CD4-positive, alpha-beta T cell treated with Interferon alpha-2 for 1 hour (primary cell): ENCODE data around the gene TPST1.
A peak's percentile ranks its signal among the peaks of the same experiment; 100 is the strongest.

Experiments used
- DNase-seq, 2 donors: peaks; one replicate each; pipeline ENCODE4 v3.0.0-alpha.2; 2020 to 2022

TPST1 gene

GRCh38 chr7:66239467-66239856 is 34.3 kb downstream of the TPST1 start:
- no peak for DNase-seq

DNA sequence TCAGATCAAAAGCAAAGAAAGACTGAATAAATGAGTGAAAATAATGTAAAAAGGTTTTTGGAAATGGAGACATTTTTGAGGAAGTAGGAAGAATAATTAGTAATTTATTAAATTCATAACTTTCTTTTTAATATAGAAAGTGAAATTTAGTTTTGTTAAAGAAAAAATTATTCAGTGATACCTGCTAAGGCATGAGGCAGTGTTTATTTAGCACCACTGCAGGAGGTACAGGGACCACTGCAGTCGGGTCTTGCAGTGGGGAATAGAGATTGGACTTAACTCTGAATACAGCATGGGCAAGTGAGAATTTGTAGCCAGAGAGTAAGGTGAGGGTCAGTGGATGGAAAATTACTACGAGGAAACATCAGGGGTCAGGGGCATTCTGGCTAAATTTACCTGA is 39.9 kb downstream of the TPST1 start:
- no peak for DNase-seq

GRCh38 chr7:66246554-66247171 is 41.5 kb downstream of the TPST1 start:
- DNase-seq: no peak

DNA sequence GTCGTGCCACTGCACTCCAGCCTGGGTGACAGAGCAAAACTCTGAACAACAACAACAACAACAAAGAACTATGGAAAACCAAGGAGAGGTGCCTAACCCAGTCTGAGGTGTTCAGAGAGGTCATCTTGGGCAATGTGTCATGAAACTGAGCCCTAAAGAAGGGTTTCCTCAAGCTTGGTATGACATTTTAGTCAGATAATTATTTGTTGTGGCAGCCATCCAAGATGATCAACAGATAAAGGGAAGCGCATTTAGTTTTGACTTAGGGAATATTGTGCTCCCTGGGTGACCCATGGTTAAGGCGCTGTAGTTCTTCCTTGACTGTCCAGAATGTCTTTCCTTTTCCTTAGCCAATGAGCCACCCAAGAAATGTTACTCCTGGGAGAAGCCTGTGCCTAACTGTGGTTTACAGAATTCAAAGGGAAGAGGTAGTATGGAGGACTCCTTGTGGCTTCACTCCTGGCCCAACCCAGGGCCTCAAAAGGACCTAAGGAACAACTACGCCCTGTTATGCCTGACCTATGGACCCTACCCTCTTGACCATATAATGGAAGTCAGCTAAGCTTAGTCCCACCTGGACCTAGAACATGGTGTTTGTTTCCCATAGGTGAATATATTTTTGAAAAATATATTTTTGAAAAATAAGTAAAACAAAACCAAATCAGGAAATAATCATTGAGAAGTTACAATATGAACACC is 42.4 kb downstream of the TPST1 start:
- no peak for DNase-seq

- no peak for DNase-seq
Observed at GRCh38 chr7:66250711-66251110, 45.6 kb downstream of the TPST1 start.

DNA sequence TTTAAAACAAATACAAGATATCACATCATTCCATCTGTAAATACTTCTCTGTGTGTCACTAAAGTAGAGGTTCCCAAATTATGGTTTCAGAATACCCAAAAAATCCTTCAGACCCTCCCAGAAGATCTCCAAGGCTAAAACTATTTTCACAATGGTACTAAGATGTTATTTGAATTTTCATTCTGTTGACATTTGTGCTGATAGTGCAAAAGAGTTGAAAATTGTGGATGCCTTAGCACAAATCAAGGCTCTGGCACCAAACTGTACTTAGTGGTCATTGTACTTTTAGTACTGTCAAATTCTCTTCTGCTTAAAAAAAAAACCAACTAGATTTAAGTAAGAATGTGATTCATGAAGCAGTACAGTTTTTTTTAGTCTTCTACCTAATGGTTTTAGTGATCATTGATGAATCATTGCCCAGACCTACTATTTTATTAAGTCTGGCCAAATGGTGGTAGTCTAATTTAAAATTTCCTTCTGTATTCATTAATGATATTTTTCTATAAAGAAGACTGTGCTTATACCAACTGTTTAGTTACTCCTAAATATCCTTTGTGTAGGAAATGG is 50.5 kb downstream of the TPST1 start:
- no peak for DNase-seq

DNA sequence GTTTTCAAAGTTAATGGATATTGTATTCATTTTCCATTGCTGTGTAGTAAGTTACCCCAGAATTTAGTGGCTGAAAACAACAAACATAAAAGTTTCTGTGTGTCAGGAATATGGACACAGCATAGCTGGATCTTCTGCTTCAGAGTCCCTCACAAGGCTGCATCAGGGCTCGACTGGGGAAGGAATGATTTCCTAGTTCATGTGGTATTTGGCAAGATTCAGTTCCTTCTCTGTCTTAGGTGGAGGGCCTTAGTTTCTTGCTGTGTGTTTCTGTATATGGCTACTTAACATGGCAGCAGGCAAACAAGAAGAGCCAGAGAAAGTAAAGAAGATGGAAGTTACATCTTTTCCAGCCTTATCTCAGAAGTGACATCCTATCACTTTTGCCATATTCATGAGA is 51.1 kb downstream of the TPST1 start:
- DNase-seq: no peak

DNA sequence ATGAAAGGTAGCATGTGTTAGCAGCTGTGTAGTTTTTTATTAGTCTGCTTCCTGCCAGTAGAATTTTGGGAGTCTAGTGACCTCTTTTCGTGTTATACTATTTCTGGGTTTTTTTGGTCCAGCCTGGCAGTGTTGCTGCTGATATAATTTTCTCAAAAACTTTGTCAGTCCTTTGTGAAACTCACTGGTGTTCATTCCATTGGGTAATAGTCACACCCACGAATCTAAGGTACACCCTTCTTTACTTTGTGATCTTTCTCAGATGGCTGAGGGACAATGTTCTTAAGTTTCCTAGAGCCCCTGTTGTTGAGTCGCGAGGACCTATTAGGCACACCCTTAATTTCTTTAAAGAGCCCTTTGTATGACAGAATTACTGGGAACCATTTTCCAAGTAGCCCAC is 52.3 kb downstream of the TPST1 start:
- no peak for DNase-seq

- no peak for DNase-seq
Observed at GRCh38 chr7:66258409-66258808, 53.3 kb downstream of the TPST1 start.

GRCh38 chr7:66261941-66262340 is 56.8 kb downstream of the TPST1 start:
- DNase-seq: no peak

DNA sequence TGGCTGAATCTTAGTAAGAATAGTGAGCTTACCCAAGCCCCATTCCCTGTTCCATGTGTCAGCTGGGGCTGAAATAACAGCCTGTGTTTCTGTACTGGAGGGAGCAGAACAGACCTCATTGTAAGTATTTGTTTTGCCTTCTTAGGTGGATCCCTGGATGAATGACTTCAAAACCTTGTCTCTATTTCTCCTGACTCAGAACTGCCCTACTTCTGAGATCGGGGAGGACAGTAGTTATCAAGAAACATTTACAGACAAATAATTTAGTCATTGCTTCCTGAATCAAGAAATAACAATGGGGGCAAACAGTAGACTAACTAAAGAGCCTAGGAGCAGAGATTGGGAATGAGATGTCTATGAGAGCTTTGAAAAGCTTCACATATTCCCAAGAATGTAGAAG is 58.8 kb downstream of the TPST1 start:
- no peak for DNase-seq

DNA sequence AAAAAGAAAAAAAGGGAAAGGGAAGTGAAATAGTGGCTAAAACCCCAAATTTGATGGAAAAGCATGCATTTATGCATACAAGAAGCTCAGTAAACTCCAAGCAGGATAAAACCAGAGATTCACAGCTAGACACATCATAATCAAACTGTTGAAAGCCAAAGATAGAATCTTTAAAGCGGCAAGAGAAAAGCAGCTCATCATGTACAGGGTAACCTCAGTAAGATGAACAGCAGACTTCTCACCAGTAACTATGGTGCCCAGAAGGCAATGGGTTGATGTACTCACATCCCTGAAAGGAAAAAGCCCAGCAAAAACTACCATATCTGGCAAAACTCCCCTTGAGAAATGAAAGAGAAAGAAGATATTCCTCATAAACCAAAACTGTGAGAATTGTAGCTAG is 60.4 kb downstream of the TPST1 start:
- peak in 1 of 2 donors; percentile 3 for DNase-seq

DNA sequence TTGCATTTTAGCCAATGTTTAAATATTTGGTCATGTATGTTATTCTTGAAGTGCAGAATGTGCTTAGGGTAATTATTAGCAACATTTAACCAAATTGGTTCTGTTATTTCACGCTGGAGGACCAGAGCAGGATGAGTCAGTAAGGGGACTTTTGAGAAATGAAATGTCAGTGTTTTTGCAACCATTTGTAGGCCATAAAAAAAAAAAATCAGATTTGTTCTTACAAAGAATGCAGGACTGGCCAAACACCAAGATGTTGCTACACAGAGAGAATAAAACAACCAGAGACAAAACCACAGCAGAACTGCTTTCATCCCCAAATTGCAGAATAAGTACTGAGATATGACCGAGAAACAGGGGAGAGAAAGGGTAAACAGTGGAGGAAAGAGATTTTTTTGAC is 62.1 kb downstream of the TPST1 start:
- no peak for DNase-seq

DNA sequence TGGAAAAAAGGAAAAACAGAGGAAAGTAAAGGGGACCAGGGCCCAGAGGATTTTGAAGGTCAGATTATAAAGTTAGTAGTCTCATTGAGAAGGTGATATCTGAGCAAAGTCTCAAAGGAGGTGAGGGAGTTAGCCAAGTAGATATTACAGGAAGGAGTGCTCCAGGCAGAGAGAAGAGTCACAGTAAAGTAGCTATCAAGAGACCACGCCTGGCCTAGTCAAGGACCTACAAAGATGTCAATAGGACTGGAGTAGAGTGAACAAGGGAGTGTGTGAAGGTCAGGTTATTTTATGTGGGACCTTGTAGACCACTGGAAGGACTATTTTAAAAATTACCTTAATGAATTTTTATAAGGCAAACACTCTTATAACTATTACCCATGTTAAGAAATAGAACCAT is 64.8 kb downstream of the TPST1 start:
- DNase-seq: no peak

DNA sequence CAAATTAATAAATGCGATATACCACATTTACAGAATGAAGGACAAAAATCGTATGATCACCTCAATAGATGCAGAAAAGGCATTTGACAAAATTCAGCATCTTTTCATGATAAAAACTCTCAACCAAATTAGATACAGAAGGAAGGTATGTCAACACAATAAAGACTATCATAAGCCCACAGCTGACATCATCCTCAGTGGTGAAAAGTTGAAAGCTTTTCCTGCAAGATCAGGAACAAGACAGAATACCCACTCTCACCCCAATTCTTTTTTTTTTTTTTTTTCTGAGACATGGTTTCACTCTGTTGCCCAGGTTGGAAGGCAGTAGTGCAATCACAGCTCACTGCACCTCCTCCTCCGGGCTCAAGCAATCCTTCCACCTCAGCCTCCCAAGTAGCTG is 67.2 kb downstream of the TPST1 start:
- DNase-seq: no peak

- no peak for DNase-seq
Observed at GRCh38 chr7:66276363-66276762, 71.2 kb downstream of the TPST1 start.

DNA sequence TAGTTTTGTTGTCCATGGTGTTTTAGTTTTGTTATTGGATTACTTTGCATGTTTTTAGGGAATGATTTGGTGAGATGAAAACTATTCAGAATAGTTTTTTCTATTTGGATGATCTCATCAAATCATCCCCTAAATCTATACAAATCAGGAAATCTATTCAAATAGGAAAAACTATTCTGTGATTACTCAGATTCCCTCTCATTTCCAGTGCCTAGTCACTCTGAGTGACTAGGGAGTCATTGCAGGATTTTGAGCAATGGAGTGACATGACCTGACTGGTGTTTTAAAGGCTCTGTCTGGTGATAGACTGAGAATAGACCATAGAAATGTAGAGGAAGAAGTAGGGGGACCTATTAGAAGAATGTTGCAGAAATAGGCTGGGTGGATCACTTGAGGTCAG is 72.4 kb downstream of the TPST1 start:
- DNase-seq: no peak

DNA sequence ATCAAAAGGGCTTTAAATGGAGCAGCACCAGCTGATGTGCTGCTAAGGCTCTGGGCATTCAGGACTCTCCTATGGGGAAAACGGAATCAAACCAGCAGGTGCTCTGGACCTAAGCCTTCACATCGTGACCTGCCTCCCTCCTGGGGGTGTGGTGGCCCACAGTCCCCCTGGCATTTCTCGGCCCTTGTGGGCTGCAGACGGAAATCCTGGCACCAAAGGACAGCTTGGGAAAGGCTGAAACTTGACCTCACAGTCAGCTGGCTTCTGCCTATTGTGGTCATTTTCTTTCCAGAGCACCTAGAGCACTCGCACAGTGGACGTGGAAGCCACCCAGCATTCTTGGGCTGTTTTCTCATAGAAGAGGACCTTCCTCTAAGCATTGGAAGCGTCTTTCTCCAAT is 74.8 kb downstream of the TPST1 start:
- no peak for DNase-seq

GRCh38 chr7:66281678-66282590 is 76.8 kb downstream of the TPST1 start:
- peak in 1 of 2 donors; percentile 1 for DNase-seq

- no peak for DNase-seq
Observed at GRCh38 chr7:66282591-66282935, 77.4 kb downstream of the TPST1 start.

- no peak for DNase-seq
Observed at GRCh38 chr7:66283003-66283920, 78.1 kb downstream of the TPST1 start.

DNA sequence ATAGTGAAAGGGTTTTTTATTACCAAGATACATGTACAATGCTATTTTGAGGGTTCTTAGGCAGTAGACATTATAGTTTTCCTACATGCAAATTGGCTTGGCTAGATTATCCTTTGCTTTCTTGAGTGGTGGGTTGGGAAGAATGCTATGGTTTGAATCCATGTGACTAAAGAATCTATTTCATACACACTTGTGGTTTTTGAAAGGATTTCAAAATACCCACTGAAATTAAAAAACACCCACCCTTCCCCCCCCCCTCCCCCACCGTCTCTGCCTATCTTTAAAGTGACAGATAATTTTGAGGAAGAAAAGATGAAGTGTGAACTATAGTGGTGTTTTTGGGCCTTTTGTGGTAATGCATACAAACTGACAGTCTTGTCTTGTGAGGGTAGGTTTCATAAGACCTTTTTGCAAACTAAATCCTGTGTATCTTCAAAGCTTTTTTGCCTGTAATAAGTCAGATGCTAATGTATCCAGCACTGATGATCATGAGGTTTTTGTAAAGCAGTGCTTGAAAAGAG is 90.9 kb downstream of the TPST1 start:
- no peak for DNase-seq
